Measurements from ENCODE around the gene SGSM1.

Gene SGSM1

GRCh38 chr22:24805790-24806662 lies at the start of gene SGSM1:
SGSM1 (plus strand) TSS chr22:24806211; CDS start chr22:24806326, 115 bp downstream.
- DNase-seq = peak; percentile 77 to 94 (median 88)

GRCh38 chr22:24758164-24758799 lies 47.7 kb upstream of the SGSM1 start:
- peak; percentile 70 to 87 (median 81) for DNase-seq

- DNase-seq = no peak
These were observed 46.2 kb upstream of the SGSM1 start for GRCh38 chr22:24759765-24760164.

- DNase-seq = no peak
These were observed 45.2 kb upstream of the SGSM1 start for GRCh38 chr22:24760708-24761306.

- DNase-seq = no peak
These were observed 43.9 kb upstream of the SGSM1 start for GRCh38 chr22:24761888-24762675.

- no peak for DNase-seq
These were observed 42.0 kb upstream of the SGSM1 start for GRCh38 chr22:24763872-24764485.

GRCh38 chr22:24765166-24765565 lies 40.8 kb upstream of the SGSM1 start:
- no peak for DNase-seq

GRCh38 chr22:24768537-24769374 lies 37.3 kb upstream of the SGSM1 start:
- peak; percentile 51 to 68 (median 65) for DNase-seq

- DNase-seq = no peak
These were observed 33.4 kb upstream of the SGSM1 start for GRCh38 chr22:24772493-24773220.

GRCh38 chr22:24775769-24776492 lies 30.1 kb upstream of the SGSM1 start:
- DNase-seq = no peak

- DNase-seq = no peak
These were observed 29.5 kb upstream of the SGSM1 start for GRCh38 chr22:24776525-24776924.

- no peak for DNase-seq
These were observed 16.5 kb upstream of the SGSM1 start for GRCh38 chr22:24789516-24789915.

- DNase-seq = no peak
These were observed 14.6 kb upstream of the SGSM1 start for GRCh38 chr22:24791362-24791761.

GRCh38 chr22:24796056-24796455 lies 10.0 kb upstream of the SGSM1 start:
- DNase-seq = no peak

- DNase-seq = no peak
These were observed 9.2 kb upstream of the SGSM1 start for GRCh38 chr22:24796860-24797259.

GRCh38 chr22:24801901-24802465 lies 4.0 kb upstream of the SGSM1 start:
- no peak for DNase-seq

GRCh38 chr22:24803064-24803542 lies 2.9 kb upstream of the SGSM1 start:
- peak; percentile 54 to 74 (median 67) for DNase-seq

- DNase-seq = no peak
These were observed 621 bp downstream of the SGSM1 start for GRCh38 chr22:24806663-24807001.

- DNase-seq = no peak
These were observed 1.4 kb downstream of the SGSM1 start for GRCh38 chr22:24807284-24807950.

All from suppressor macrophage treated with lipopolysaccharide for 1 hour (primary cell).